ENCODE results near the gene SH3RF1. TPM values are rescaled to one million over a fixed set of nuclear protein-coding genes. Genes with fewer than 3 reads are reported as not detected.

Gene SH3RF1
- total RNA-seq, 2 donors from 2014 or later: 17.1 to 17.4 TPM

DNA sequence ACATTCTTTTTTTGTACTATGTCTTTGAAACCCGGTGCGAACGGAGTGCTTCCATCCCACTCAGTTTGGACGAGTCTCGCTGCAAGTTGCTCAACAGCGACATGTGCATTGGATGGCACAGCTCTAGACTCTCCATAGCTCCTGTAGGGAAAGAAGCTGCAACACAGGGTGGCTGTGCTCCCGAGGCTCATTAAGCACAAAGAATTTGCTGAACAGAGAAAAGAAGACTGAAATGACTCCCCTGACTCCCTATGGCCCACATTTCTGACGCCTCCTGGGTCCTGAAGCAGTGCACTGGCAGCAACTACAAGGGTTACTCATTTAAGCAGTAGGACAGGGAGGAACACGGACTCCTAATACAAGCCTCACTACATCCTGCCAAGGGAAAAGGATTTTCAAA, 127.4 kb downstream of the SH3RF1 start:
- no peak for DNase-seq
- H3K9me3 ChIP-seq: no peaks in the 10 kb centered on the region
- H3K4me1 ChIP-seq: no peaks in the 10 kb centered on the region
- ATAC-seq: no peak
- H3K27me3 ChIP-seq: no peaks in the 10 kb centered on the region
- no peak overlapping the region for H3K27ac ChIP-seq
- H3K4me3 ChIP-seq: no peak overlapping the region
- TF ChIP-seq POLR2A (IDR thresholded peaks at IDR 0.05): no peak
- TF ChIP-seq, protein P1, sequence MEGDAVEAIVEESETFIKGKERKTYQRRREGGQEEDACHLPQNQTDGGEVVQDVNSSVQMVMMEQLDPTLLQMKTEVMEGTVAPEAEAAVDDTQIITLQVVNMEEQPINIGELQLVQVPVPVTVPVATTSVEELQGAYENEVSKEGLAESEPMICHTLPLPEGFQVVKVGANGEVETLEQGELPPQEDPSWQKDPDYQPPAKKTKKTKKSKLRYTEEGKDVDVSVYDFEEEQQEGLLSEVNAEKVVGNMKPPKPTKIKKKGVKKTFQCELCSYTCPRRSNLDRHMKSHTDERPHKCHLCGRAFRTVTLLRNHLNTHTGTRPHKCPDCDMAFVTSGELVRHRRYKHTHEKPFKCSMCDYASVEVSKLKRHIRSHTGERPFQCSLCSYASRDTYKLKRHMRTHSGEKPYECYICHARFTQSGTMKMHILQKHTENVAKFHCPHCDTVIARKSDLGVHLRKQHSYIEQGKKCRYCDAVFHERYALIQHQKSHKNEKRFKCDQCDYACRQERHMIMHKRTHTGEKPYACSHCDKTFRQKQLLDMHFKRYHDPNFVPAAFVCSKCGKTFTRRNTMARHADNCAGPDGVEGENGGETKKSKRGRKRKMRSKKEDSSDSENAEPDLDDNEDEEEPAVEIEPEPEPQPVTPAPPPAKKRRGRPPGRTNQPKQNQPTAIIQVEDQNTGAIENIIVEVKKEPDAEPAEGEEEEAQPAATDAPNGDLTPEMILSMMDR (IDR thresholded peaks at IDR 0.05): no peak
- WGBS, 2 donors: 92 to 94% methylated on average over 9 of the region's 9 CpGs
- no peaks in the 10 kb centered on the region for H3K36me3 ChIP-seq (replicated peaks in 1 of 2; ENCODE audit: insufficient read depth in 1 of 2, low read depth in 2 of 2)
- intact Hi-C loops (cut with DNase I): no loop called here

DNA sequence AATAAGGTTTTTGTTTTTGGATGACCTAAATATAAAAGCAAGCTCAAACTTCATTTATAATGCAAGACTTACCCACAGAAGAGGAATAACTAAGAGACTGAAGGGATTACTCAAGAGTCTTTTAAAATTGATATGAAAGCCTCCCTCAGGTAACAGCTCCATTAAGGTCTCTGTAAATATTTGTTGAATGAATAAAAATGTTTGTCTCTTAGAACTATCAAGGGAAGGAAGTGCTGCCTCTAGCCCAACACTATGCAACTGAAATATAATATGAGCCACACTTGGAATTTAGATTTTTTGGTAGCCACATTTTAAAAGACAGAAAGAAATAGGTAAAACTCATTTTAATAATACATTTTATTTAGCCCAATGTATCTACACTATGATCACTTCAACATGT, 127.8 kb downstream of the SH3RF1 start:
- no peaks in the 10 kb centered on the region for H3K9me3 ChIP-seq
- H3K27me3 ChIP-seq: no peaks in the 10 kb centered on the region
- H3K27ac ChIP-seq: no peak overlapping the region
- DNase-seq (no peak), ATAC-seq (no peak)
- H3K36me3 ChIP-seq (replicated peaks in 1 of 2; ENCODE audit: insufficient read depth in 1 of 2, low read depth in 2 of 2): no peaks in the 10 kb centered on the region
- H3K4me1 ChIP-seq: no peaks in the 10 kb centered on the region
- intact Hi-C loops (cut with DNase I): no loop called here
- no peak overlapping the region for H3K4me3 ChIP-seq
- TF ChIP-seq POLR2A (IDR thresholded peaks at IDR 0.05): no peak
- TF ChIP-seq, protein P1 (IDR thresholded peaks at IDR 0.05): no peak

DNA sequence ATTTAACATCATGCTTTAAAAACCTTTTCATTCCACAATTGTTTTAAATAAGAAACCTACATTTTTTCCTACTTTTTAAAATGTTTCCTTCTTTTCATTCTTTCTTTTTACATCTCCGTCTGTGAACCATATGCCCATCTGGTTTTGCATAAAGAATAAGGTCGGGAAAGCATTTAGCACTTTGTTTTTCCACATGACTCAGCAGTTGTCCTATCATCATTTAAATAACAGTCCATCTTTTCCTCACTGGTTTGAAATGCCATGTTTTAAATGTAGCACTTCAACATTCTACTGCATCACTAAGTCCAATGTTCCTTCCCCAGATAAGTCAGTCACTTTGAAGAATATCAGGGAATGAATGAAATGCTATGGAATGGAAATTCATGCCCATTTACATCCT, 128.4 kb downstream of the SH3RF1 start:
- DNase-seq: no peak
- no peak overlapping the region for H3K27ac ChIP-seq
- intact Hi-C loops (cut with DNase I): no loop called here
- TF ChIP-seq, protein P1 (IDR thresholded peaks at IDR 0.05): no peak
- TF ChIP-seq POLR2A (IDR thresholded peaks at IDR 0.05): no peak
- no peaks in the 10 kb centered on the region for H3K9me3 ChIP-seq
- 75 to 85% methylated on average over 2 of the region's 2 CpGs for WGBS, 2 donors
- no peaks in the 10 kb centered on the region for H3K27me3 ChIP-seq
- H3K4me1 ChIP-seq: no peaks in the 10 kb centered on the region
- no peak overlapping the region for H3K4me3 ChIP-seq
- H3K36me3 ChIP-seq (replicated peaks in 1 of 2; ENCODE audit: insufficient read depth in 1 of 2, low read depth in 2 of 2): no peaks in the 10 kb centered on the region
- ATAC-seq: no peak

DNA sequence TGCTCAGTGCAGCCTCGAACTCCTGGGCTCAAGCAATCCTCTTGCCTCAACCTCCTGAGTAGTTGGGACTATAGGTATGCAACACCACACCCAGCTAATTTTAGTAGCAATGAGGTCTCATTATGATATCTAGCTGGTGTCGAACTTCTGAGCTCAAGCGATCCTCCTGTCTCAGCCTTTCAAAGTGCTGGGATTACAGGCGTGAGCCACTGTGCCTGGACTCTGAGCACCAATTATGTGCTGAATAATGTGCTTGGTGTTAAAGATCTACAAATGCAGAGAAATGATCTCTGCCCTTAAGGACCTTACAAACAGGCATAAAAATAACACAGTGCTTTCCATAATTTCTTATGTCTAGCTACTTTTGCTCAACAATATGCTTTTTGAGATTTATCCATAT, 131.7 kb downstream of the SH3RF1 start:
- intact Hi-C loops (cut with DNase I): no loop called here
- 99 to 100% methylated on average over 4 of the region's 4 CpGs for WGBS, 2 donors
- H3K9me3 ChIP-seq: no peaks in the 10 kb centered on the region
- no peaks in the 10 kb centered on the region for H3K27me3 ChIP-seq
- no peak for ATAC-seq
- no peak overlapping the region for H3K4me3 ChIP-seq
- peaks cover 24% of the 10 kb centered on the region for H3K4me1 ChIP-seq
- no peak for DNase-seq
- no peak overlapping the region for H3K27ac ChIP-seq
- TF ChIP-seq POLR2A (IDR thresholded peaks at IDR 0.05): no peak
- TF ChIP-seq, protein P1 (IDR thresholded peaks at IDR 0.05): no peak
- H3K36me3 ChIP-seq (replicated peaks in 1 of 2; ENCODE audit: insufficient read depth in 1 of 2, low read depth in 2 of 2): no peaks in the 10 kb centered on the region

DNA sequence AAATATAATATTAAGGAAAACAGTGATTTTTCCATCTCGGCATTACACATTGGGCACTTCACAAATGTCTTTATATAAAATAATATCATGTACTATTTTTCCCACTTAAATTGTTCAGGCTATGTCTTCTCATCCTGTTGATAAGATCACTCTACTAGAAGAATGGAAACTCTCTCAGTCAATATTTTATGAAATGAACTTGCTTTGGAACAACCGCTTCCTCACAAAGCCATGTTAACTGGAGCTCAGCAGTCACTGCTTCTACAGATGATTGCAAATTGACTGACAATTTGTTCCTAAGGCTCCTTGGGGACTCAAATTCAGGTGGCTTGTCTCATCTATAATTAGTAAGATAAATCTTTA, 133.2 kb downstream of the SH3RF1 start:
- intact Hi-C loops (cut with DNase I): no loop called here
- H3K36me3 ChIP-seq (replicated peaks in 1 of 2; ENCODE audit: insufficient read depth in 1 of 2, low read depth in 2 of 2): no peaks in the 10 kb centered on the region
- no peak overlapping the region for H3K4me3 ChIP-seq
- H3K9me3 ChIP-seq: no peaks in the 10 kb centered on the region
- H3K4me1 ChIP-seq: peaks cover 31% of the 10 kb centered on the region
- H3K27ac ChIP-seq: peak overlapping the region in 2 of 4 donors; percentile 12 to 45
- WGBS, 2 donors: 90 to 91% methylated on average over 2 of the region's 2 CpGs
- DNase-seq (no peak), ATAC-seq (no peak)
- H3K27me3 ChIP-seq: no peaks in the 10 kb centered on the region
- TF ChIP-seq, protein P1 (IDR thresholded peaks at IDR 0.05): no peak
- TF ChIP-seq POLR2A (IDR thresholded peaks at IDR 0.05): no peak

All from body of pancreas (tissue), 4 donors.